Gastrocnemius medialis (tissue), 4 donors: Measurements from ENCODE around the gene IQGAP2. TPM values are rescaled to one million over a fixed set of nuclear protein-coding genes. Genes with fewer than 3 reads are reported as not detected.

Experiments used
- ATAC-seq, 2 donors: fragments of 150-250 bp; one replicate each; pipeline ENCODE4 v1.9.1; 2016
- DNase-seq, 2 donors: peaks; one replicate each; pipeline ENCODE4 v3.0.0-alpha.2; 2019
- H3K27ac ChIP-seq, 4 donors: fragments of 200-600 bp; sonication (generic); 1 replicate in 1 of 4; 2 replicates in 3 of 4; pipeline ENCODE4 v1.5.1; 2016 to 2018; ENCODE audit warnings: mild to moderate bottlenecking in 2 of 4, moderate library complexity in 1 of 4
- H3K27me3 ChIP-seq, 3 donors: fragments of 200-600 bp; sonication (generic) in 2 of 3; 1 replicate in 1 of 3; 2 replicates in 2 of 3; pipeline versions ENCODE4 v1.5.1 to v1.6.0; 2016 to 2019; ENCODE audit warnings: mild to moderate bottlenecking in 1 of 3, moderate library complexity in 1 of 3
- H3K36me3 ChIP-seq, 2 donors: fragments of 200-600 bp; sonication (generic) in 1 of 2; one replicate each; pipeline ENCODE4 v1.5.1; 2017 to 2018
- H3K4me1 ChIP-seq, 2 donors: fragments of 200-600 bp; sonication (generic) in 1 of 2; one replicate each; pipeline ENCODE4 v1.5.1; 2016 to 2017; ENCODE audit warnings: mild to moderate bottlenecking in 2 of 2
- H3K4me3 ChIP-seq, 4 donors: fragments of 200-600 bp; sonication (generic) in 3 of 4; 1 replicate in 1 of 4; 2 replicates in 3 of 4; pipeline ENCODE4 v1.5.1; 2016 to 2019; ENCODE audit warnings: mild to moderate bottlenecking in 2 of 4
- H3K9me3 ChIP-seq, 3 donors: fragments of 200-600 bp; sonication (generic) in 2 of 3; 1 replicate in 1 of 3; 2 replicates in 2 of 3; pipeline ENCODE4 v1.5.1; 2016 to 2019
- CTCF ChIP-seq, 5 experiments: fragments of 450-650 bp in 3 of 5; fragments of 200-600 bp in 2 of 5; sonication (generic) in 2 of 5; IDR thresholded peaks in 4 of 5; conservative IDR thresholded peaks in 1 of 5; 1 replicate in 4 of 5; 2 replicates in 1 of 5; pipeline ENCODE4 v1.5.1; 2016 to 2019; ENCODE audit warnings: antibody characterized with exemption in 5 of 5, mild to moderate bottlenecking in 3 of 5, moderate library complexity in 3 of 5
- POLR2A ChIP-seq, 2 donors: fragments of 450-650 bp; IDR thresholded peaks; one replicate each; pipeline ENCODE4 v1.6.1; 2017; ENCODE audit warnings: antibody characterized with exemption in 2 of 2, mild to moderate bottlenecking in 2 of 2, moderate library complexity in 2 of 2
- in situ Hi-C, 4 donors: fragments of 200-750 bp; cut with MboI; loops; one replicate each; pipeline versions ENCODE4 v1.15.0 to v1.8.0; 2017; ENCODE audit warnings: low sequenced_read_pairs in 4 of 4
- intact Hi-C: fragments of 100-400 bp; cut with DNase I; formaldehyde crosslinking; loops from one replicate; pipeline ENCODE4 v1.15.1; 2023; ENCODE audit warnings: low total_unique reads
- total RNA-seq, 4 donors: library from RNA; depleted of rRNA; stranded (reverse); fragments of >200 nt; gene quantifications; one replicate each; pipeline versions ENCODE4 v1.1.0 to v1.2.3, GENCODE V29; 2016

The IQGAP2 gene
- total RNA-seq, 4 donors from 2014 or later, result 1.5 to 6.8 (median 2.5) TPM

- H3K9me3 ChIP-seq, result no peaks in the 10 kb centered on the region
- no peak overlapping the region for H3K4me3 ChIP-seq
- TF ChIP-seq CTCF (IDR thresholded peaks at IDR 0.05 in 4 of 5, conservative IDR thresholded peaks at IDR 0.05 in 1 of 5) (no peak), POLR2A (IDR thresholded peaks at IDR 0.05) (no peak)
- in situ Hi-C loops (no loop called here), intact Hi-C loops (no loop called here)
- no peak for DNase-seq
- H3K36me3 ChIP-seq, result no peaks in the 10 kb centered on the region
- ATAC-seq, result no peak
- H3K27me3 ChIP-seq, result no peaks in the 10 kb centered on the region
- H3K4me1 ChIP-seq, result no peaks in the 10 kb centered on the region
- H3K27ac ChIP-seq, result no peak overlapping the region
These were observed 352.9 kb downstream of the IQGAP2 start for GRCh38 chr5:76755779-76756637.

GRCh38 chr5:76757049-76757448 lies 354.0 kb downstream of the IQGAP2 start:
- in situ Hi-C loops (no loop called here), intact Hi-C loops (no loop called here)
- TF ChIP-seq CTCF (IDR thresholded peaks at IDR 0.05 in 4 of 5, conservative IDR thresholded peaks at IDR 0.05 in 1 of 5) (no peak), POLR2A (IDR thresholded peaks at IDR 0.05) (no peak)
- H3K27me3 ChIP-seq, result no peaks in the 10 kb centered on the region
- ATAC-seq, result no peak
- H3K27ac ChIP-seq, result no peak overlapping the region
- no peak for DNase-seq
- H3K4me3 ChIP-seq, result no peak overlapping the region
- H3K36me3 ChIP-seq, result no peaks in the 10 kb centered on the region
- H3K4me1 ChIP-seq, result no peaks in the 10 kb centered on the region
- no peaks in the 10 kb centered on the region for H3K9me3 ChIP-seq

Other genes starting within 250 kb of the IQGAP2 start
- gene F2RL2, start 220.1 kb downstream of the IQGAP2 start, total RNA-seq, result not detected